HG03378 (cell line): Measurements from ENCODE around the gene MRPL3.
"Not testable (repeated sequence)": the region's sequence is repeated elsewhere in the genome, so short reads cannot be mapped to it uniquely, and the experiment has no call there.

Experiments
- ATAC-seq: cut with Tn5 transposase; IDR thresholded peaks from one replicate; pipeline ENCODE4 v1.9.1; 2021; ENCODE audit warnings: mild to moderate bottlenecking, moderate library complexity; ENCODE audit not compliant: unreplicated experiment

The MRPL3 gene

GRCh38 chr3:131501949-131502348 is 822 bp downstream of the MRPL3 start:
- no peak for ATAC-seq

GRCh38 chr3:131494706-131495105 is 8.1 kb downstream of the MRPL3 start:
- ATAC-seq: no peak

- ATAC-seq: no peak
These were observed 11.0 kb downstream of the MRPL3 start for GRCh38 chr3:131491775-131492174.

- no peak for ATAC-seq
These were observed 11.7 kb downstream of the MRPL3 start for GRCh38 chr3:131491084-131491483.

GRCh38 chr3:131486545-131486944 is 16.2 kb downstream of the MRPL3 start:
- ATAC-seq: not testable (repeated sequence)

- ATAC-seq: no peak
These were observed 17.7 kb downstream of the MRPL3 start for GRCh38 chr3:131485119-131485518.

- no peak for ATAC-seq
These were observed 18.2 kb downstream of the MRPL3 start for GRCh38 chr3:131484496-131485111.

- no peak for ATAC-seq
These were observed 22.7 kb downstream of the MRPL3 start for GRCh38 chr3:131480116-131480515.

GRCh38 chr3:131477813-131478212 is 25.0 kb downstream of the MRPL3 start:
- ATAC-seq: no peak

- no peak for ATAC-seq
These were observed 28.7 kb downstream of the MRPL3 start for GRCh38 chr3:131474115-131474514.

- ATAC-seq: no peak
These were observed 32.4 kb downstream of the MRPL3 start for GRCh38 chr3:131470377-131470776.

- ATAC-seq: no peak
These were observed 44.1 kb downstream of the MRPL3 start for GRCh38 chr3:131458653-131459052.

GRCh38 chr3:131457220-131457619 is 45.6 kb downstream of the MRPL3 start:
- no peak for ATAC-seq

GRCh38 chr3:131454501-131454900 is 48.3 kb downstream of the MRPL3 start:
- ATAC-seq: no peak

GRCh38 chr3:131453533-131453932 is 49.2 kb downstream of the MRPL3 start:
- no peak for ATAC-seq

GRCh38 chr3:131447349-131447748 is 55.4 kb downstream of the MRPL3 start:
- ATAC-seq: no peak

GRCh38 chr3:131444180-131444579 is 58.6 kb downstream of the MRPL3 start:
- ATAC-seq: no peak

- ATAC-seq: no peak
These were observed 63.7 kb downstream of the MRPL3 start for GRCh38 chr3:131439084-131439483.

- ATAC-seq: no peak
These were observed 67.8 kb downstream of the MRPL3 start for GRCh38 chr3:131435000-131435399.

- ATAC-seq: no peak
These were observed 70.3 kb downstream of the MRPL3 start for GRCh38 chr3:131432441-131432840.

- ATAC-seq: no peak
These were observed 71.0 kb downstream of the MRPL3 start for GRCh38 chr3:131431754-131432153.

- ATAC-seq: no peak
These were observed 75.5 kb downstream of the MRPL3 start for GRCh38 chr3:131427226-131427625.

GRCh38 chr3:131421957-131422498 is 80.7 kb downstream of the MRPL3 start:
- no peak for ATAC-seq
